HCEC 1CT (cell line): ENCODE data around the gene SOX21.

Experiments
- DNase-seq: peaks from one replicate; pipeline ENCODE4 v3.0.0-alpha.2; 2017

The SOX21 gene

DNA sequence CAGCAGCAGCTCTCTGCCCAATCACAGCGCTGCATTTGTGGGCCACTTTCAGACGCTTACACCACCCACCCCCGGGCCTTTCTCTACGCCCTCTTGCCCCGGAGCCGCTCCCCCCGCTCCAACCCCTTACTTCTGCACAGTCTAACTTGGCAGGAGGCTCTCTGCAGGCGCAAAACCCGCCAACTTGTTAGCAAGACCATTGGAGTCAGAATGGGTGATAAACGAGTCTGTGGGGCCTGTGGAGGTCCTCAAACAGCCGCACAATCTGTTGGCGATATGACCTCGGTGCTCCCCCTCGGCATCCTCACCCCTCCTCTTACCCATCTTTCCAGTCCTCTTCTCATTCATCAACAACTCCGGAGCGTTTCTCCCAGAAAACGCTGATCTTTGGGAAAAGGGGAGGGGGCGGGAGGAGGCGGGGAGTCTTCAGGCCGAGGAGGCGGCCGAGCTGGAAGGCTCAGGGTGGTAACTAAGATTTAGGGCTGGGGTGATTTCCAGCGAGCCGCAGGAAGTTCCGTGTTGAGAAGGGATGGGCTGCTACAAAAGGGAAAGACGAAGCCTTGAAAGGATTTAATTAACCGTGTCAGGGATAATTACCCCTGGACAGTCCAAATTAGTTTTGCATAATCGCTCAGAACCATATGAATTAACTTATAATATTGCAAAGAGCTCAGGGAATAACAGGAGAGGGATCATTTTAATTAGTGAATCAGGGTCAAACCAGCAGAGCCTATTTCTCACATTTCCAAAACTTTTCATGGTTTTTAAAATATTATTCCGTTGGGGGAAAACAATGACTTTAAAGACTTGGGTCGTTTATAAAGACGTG, 4.1 kb downstream of the SOX21 start:
- DNase-seq: no peak

DNA sequence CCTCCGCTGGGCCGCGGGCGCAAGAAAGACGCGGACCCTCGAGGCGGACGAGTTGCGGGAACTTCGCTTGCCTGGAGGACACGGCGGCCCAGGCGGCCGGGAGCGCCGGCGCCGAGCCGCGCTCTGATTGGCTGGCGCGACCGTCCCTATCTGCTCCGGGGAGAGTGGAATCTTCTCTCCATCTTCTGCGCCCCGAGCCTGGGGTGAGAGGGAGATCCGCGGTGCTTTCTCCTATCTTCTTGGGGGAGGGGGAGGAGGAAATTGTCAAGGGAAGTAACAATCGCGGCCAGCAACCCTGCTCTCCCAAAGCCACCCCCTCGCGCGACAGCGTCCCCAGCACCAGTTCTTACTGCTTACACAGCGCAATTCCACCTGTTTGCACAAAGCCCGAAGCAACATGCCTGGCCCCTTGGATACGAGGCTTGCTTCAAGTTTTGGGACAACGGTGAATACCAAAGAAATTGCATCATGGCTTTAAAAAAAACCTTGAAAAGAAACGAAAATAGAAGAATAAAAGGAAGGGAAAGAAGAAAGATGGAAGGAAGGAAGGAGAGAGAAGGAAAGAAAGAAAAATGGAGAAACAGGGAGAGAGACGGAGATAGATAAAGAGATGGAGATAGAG, 4.8 kb downstream of the SOX21 start:
- DNase-seq: no peak

DNA sequence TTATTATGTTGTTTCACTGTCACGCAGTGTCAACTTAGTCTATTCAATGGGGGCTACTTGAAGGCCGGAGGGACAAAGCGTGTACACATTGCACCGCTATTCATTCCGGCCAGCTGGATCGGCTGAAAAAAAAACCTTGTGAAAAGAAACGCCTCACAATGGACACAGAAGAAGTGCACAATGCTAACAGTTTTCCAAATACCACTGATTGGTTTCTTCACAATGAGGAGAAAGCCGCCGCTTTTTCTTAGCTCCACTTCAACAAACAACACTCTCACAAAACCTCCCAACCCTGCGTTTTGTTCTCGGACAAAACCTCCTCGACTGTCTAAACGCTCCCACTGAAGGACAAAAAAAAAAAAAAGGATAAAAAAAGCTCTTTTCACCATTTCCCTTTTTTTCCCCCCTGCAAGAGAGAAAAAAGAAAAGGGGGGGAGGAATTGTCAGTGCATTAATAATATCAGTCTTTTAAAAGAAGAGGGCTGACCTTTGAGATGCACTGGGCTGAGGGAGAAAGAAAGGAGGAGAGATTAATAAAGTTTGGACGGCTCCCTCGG, 5.4 kb downstream of the SOX21 start:
- DNase-seq: no peak

DNA sequence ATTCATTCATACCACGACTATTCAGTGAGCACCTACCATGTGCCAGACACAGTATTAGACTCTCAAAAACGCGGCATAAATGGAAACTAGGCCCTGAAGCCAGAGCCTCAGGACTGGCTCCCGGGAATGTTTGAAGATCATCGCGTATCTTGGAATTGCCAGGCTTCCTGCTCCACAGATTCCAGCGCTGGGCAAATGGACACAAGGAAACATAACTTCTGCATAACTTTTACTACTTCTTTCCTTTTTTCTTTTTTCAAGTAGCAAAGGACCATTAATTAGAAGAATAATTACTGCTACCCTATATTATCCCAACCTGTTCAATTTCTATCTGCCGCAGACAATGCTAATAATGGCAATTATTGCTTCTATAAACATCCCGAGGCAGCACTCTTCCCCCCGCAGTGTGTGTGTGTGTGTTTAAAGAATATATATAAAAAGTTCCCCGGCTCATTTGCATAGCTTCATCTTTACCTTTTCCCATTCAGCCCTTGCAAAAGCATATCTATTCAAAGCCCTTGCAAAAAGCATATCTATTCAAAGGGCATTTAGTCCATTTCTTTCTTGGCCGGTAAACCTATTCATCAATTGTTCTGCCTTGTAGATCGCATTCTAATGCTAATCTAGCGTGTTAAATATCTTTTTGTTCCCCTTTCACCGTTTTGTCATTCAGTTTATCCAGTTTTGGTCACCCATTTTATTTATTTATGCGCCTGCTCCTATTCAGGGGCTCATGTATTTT, 6.1 kb downstream of the SOX21 start:
- DNase-seq: no peak

DNA sequence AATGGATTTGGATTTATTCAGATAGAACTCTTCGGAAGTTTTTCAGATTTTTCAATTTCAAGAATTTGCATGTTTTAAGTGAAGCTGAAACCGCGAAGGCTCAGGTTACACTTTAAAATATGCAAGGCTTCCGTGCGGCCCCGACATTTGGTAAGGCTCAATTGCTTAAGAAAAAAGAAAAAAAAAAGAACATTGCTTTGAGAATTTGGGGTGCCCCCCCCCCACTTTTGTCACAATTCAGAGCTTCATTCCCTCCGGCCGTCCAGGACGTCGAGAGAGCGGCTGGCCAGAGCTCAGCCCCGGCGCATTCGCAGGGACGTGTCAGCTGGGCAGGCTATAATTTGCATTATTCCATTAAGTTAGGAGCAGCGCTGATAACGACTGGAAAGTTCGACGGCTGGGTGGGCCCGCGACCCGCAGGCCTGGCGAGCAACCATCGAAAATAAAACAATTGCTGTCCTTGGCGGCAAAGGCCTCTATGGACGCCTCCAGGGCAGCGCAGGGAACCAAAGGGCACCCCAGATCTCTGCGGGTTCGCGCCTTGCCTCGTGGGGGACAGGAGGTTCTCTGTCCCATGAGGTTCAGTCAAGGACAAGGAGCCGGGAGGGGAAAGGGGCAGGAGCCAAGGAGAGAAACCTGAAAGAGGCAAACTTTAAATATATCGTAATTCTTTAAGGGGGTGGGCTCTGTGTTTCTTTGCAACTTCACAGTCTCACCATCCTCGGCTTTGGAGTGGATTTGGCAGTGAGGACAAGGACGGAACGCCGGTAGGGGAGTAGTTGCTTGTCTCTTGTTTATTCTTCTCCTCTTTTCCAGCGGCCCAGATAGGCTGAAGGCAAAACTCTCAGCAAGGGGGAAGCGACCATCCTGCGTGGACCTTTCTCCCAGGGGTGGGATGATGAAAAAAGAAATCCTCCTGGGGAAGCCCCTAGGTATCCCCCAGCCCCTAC, 7.0 kb downstream of the SOX21 start:
- no peak for DNase-seq

DNA sequence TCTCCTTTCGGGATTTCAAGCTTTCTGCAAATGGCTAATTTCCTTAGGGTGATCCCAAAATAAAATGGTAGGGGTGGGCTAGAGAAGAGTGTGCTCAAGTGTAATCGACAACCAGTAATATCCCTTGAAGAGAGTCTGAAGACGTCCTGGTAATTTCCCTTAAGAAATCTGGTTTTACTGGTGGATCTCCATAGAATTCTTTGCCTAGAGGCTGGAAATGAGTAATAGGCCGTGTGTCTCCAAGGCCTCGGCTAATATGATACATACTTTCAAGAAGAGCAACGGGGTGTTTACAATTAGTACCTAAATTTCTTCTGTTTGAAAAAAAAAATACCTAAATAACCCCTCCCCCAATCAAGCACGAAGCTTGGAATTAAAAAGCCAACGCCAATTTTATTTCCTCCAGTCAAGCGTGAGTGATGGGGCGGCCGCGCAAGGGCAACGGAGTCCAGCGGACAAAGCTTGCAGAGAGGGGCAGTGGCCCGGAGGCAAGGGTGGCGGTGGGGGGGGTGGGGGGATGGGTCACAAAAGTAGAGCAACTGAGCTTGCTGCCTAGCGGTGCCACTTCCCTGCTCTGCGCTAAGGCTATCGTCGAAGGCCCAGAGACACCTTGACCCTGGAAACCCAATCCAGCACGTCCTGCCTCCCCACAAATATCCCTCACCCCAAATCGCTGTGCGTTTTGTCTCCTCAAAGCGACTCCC, 7.8 kb downstream of the SOX21 start:
- no peak for DNase-seq

DNA sequence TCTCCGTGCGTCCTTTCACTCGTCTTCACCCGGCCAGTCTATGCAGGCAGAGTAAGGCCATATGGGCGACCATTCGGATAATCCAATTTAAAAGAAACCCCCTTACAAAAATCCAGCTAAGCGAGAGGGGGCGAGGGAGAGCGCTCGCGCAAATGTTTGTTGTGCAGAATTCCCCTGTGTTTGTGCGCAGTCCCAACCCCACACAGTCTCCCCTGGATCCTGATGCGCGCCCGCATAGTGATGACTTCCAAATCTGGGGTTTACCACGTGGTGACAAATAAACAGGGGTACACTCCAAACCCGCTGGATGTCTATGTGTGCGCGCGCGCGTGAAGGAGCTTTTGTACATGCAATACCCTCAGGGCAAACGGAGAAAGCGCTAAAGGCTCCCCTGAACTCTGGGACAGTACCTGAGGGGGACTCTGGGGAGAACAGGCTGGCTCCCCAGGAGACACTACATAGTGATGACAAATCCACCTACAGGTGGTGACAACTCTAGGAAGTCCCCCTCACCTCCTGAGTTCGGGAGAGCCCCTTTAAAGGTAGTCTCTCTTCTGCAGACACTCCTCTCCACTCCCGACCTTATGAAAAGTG, 8.5 kb downstream of the SOX21 start:
- no peak for DNase-seq

DNA sequence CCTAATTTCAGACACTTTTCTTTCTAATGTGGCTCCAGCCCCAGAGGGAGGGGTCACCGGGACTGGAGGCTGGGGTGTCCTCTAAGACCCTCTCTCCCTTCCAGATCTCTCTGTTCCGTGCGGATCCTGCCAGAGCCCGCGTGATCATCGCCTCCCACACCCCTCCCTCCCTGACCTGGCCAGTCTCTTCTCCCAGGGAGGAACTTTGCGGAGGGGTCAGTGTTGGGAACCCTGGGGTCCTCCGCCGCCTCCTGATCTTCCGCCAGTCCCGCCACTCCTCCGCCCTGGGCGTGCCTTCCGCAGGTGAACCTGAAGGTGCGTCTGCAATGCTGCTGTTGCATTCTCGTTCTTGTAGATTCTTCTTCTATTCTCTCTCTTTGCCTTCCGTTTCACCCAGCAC, 9.1 kb downstream of the SOX21 start:
- no peak for DNase-seq

DNA sequence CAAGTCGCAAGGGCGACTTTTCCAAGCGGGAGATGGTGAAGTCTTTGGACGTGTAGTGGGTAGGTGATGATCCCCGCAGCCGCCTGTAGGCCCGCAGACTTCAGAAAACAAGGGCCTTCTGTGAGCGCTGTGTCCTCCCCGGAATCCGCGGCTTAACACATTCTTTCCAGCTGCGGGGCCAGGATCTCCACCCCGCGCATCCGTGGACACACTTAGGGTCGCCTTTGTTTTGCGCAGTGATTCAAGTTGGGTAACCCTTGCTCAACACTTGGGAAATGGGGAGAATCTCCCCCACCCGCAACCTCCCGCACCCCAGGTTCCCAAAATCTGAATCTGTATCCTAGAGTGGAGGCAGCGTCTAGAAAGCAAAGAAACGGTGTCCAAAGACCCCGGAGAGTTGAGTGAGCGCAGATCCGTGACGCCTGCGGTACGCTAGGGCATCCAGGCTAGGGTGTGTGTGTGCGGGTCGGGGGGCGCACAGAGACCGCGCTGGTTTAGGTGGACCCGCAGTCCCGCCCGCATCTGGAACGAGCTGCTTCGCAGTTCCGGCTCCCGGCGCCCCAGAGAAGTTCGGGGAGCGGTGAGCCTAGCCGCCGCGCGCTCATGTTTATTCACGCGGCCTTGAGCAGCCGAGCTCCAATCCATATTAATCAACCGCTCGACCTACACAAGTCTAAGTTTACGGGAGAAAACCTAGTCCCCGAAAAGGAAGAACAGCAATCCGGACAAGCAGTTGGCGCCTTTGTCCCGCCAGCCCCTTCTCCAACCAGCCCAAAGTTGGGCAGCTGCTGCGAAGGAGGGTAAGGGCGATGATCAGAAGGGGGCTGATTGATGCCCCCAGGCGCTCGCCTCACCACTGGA, 9.9 kb downstream of the SOX21 start:
- no peak for DNase-seq

DNA sequence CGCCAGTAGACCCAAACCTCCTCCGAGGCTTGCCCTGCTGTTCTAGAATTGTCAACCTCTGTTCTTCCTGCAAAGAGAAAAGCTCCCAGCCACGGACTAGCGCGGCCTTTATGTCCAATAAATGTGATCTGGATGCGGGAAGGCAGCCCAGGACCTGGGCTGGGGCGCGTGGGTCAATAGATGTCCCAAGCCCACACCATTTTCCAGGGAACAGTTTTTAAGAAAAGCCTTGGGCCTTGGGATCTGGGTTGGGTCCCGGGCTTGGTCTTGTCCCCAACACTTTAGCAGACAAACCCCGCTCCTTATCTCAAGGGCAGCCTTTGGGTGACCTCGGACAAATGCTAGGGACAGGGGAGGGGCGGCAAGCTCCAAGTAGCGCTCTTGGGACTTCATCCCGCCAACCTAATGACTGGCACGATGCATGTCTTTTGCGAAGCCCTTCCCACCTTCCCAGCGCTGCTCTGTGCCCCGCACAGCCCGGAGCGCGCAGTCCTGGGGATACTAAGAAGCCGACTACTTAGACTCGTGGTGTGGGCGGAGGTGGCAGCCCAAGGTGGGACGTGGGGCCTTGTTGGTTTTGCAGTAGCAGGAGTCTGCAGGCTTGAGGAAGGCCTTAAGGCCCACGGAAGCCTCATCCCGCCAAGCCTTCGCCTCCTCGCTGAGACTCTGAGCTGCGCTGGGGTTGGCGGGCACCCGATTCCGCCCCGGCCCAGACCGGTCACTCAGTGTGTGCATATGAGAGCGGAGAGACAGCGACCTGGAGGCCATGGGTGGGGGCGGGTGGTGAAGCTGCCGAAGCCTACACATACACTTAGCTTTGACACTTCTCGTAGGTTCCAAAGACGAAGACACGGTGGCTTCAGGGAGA, 10.8 kb downstream of the SOX21 start:
- DNase-seq: no peak

DNA sequence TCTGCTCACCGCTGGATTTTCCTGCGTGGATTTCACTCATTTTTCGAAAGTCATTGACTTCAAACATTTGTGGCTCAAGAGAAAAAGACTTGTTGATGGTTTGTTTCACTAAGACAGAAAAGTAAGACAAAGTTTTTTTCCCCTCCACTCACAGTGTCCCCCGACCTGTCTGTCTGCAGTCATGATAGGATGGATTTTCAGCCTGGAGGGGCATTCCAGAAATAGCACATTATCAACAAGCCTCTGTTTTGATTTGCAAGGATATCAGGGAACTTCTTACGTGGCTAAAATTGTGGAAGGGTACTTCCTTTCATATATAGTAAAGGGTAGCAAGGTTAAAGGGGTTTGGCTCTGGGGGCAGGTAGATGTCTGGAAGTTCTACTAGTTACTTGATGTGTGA, 11.8 kb downstream of the SOX21 start:
- no peak for DNase-seq

DNA sequence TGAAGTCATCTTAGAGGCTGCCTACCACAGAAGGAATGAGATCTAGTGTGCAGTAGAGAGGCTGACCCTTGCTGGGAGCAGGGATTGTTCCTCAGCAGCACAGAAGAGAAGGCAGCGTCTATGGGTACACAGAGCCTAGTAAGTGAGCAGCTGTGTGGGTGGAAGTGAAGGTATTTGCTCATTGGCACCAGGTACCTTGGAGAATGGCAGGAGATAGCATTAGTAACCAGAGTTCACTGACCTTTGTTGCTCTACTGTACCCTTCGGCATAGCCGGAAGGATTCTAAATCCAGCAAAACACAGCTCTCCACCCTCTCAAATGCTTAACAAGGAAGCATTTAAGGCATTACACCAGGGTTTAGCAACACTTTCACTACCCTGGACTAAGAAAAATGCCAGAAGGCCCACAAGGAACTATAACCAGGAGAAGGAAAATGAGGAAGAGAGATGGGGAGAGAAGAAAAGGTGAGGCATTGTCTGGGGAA, 12.3 kb downstream of the SOX21 start:
- DNase-seq: no peak

DNA sequence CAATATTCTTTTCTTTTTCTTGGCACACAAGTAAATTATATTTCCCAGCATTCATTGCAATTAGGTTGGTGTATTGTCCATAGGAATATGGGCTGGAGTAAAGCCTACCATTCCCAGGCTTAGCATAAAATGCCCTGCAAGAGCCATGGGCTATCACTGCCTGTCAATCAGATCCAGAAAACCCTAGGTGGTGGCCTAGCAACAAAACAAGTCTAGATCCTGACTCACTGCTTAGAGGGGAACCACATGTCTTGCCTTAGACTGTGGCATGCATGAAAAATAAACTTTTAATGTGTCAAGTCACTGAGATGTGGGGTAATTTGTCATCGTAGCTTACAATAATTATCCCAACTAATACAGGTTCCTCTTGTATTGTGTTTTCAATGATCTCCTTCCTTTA, 16.2 kb downstream of the SOX21 start:
- DNase-seq: no peak

DNA sequence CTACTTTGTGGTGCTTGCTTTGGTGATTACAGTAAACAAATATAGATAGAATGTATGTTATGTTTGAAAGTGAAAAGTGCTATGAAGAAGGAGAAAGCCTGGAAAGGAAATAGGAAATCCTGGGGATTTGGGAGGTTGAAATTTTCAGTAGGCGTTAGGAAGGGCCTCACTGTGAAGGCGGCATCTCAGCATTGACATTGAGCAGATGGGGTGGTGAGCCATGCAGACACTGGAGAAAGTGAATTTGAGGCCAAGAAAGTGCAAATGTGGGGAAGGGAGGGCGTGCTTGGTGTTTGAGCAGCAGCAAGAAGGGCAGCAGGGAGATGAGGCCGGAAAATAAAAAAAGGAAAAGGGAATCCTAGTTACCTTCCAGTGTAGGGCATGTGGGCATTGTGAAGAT, 20.3 kb downstream of the SOX21 start:
- no peak for DNase-seq

DNA sequence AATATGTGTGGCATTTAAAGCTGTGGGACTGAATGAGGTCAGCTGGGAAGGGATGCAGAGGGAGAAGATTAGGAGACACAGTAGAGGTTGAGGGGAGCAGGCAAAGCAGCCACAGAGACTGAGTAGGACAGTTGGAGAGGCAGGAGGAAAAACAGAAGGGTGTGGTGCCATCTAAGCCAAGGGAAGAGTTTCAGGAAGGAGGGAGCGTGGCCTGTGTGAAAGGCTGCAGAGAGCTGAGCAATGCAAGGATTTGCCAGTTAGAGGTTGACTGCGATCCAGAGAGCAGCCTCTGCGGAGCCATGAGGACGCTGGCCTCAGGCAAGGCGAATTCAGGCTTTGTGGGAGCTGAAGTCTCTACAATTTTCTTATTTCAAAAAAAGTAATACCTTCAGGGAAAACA, 28.9 kb downstream of the SOX21 start:
- no peak for DNase-seq

DNA sequence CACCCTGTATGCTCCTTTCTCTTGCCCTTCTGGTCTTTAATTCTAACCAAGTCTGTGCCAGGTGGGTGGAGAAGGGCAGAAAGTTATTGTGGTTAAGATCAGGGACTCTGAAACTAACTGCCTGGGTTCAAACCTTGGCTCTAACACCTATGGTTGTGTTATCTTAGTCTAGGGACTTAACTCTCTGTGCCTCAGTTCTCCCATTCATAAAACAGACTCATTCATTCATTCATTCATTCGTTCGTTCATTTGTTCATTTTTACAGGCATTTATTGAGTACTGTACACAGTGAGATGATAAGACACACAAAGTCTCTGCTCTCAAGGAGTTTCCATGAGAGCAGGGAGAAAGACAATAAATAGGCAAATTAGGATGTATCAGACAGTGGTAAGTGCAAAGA, 30.1 kb downstream of the SOX21 start:
- DNase-seq: no peak

DNA sequence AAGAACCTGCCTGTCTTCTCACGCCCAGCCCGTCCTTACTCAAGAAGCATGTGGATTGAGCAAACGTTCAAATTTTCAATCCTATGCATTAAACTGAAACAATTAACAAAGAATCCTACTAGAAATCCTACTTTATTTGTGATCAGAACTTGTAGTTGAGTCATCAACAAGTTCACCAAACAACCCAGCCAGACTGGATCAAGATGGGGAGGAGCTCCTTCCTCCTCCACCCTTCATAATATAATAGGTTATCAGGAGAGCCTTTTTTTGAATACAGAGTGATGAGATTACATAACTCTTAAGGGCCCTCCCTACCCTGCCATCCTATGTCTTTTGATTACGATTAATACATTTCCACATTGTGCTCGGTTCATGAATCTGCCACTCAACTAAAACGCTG, 32.7 kb downstream of the SOX21 start:
- DNase-seq: no peak

DNA sequence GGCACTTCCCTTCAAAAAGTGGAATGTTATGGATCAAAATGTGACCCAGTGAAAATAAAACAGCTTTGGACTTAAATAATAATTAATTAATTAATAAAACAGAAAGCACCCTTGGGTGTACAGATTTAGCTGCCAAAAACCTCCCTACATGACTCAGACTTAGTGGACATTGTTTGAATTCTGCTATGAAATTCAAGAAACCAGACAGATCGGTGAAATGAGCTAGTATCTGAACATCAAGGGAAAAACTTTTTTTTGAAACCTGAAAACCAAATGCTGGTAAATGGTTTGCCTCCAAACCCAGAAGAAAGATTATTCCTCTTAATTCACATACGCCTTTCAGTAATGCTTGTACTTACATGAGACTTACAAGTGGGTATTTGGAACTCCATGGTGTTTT, 33.5 kb downstream of the SOX21 start:
- no peak for DNase-seq

DNA sequence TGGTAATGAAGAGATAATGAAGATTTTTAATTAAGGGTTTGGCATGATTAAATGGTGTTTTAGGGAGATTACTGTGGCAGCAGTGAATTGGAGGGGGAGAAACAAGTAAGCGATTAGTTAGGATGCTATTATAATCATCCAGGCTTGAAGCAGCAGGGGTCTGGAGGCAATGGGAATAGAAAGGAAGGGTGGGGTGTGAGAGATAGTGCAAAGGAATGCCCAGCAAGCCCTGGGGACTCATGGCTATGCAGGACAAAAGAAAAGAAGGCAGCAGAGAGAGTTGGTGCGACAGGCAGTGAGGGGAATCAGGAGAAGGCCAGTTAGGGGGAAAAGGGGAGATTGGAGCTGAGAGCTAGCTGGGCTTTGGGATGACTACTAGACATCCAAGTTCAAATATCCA, 34.5 kb downstream of the SOX21 start:
- no peak for DNase-seq
